Activated T-cell treated with anti-CD3 and anti-CD28 coated beads for 48 hours (primary cell): ENCODE data around the gene QKI.

Experiments used
- DNase-seq: peaks from one replicate; pipeline ENCODE4 v3.0.0-alpha.2; 2020; ENCODE audit warnings: low read depth

QKI gene

DNA sequence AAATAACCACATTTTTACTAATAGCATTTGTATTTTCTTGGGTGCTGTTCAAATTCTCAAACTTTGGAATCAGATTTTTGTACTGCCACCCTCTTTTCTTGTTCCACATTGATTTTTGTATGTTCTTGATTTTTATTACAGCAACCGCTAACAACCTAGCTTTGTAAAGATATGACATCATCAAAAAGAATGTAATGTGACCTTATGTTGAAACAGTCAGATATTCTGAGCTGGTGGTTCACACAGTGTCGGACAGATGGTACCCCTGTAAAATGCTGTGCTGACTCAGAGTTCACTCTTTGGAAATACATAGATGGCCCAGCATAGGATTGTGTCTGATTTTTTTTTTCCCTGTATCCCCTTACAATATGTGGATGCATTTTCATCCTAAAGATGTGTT, 118.9 kb downstream of the QKI start:
- DNase-seq = no peak

DNA sequence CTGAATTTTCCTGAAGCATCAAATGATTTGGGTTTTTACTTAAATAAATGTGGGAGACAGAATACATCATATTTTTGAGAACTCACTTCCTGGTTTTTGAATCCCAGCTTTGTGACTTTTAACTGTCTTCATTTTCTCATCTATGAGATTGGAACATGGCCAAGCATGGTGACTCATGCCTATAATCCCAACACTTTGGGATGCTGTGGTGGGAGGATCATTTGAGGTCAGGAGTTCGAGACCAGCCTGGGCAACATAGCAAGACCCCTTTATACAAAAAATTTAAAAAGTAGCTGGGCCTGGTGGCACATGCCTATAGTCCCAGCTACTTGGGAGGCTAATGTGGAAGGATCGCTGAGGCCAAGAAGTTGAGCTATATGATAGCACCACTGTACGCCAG, 122.3 kb downstream of the QKI start:
- DNase-seq = no peak

DNA sequence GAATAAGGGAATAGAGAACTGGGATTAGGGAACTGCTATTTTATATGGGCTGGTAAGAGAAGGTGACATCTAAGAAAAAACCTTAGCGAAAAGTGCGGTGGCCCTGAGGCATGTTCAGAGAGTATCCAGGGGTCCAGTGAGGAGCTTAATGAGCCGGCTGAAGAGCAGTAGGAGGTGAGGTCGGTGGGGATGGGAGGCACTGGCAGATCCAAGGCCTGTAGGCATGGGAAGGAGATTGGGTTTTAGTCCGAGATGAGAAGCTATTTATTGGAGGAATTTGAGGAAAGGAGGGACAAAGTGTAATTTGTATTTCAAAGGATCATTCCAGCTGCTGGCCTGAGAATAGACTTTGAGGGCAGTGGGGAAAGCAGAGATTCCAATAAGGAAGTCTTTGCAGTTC, 123.8 kb downstream of the QKI start:
- no peak for DNase-seq

DNA sequence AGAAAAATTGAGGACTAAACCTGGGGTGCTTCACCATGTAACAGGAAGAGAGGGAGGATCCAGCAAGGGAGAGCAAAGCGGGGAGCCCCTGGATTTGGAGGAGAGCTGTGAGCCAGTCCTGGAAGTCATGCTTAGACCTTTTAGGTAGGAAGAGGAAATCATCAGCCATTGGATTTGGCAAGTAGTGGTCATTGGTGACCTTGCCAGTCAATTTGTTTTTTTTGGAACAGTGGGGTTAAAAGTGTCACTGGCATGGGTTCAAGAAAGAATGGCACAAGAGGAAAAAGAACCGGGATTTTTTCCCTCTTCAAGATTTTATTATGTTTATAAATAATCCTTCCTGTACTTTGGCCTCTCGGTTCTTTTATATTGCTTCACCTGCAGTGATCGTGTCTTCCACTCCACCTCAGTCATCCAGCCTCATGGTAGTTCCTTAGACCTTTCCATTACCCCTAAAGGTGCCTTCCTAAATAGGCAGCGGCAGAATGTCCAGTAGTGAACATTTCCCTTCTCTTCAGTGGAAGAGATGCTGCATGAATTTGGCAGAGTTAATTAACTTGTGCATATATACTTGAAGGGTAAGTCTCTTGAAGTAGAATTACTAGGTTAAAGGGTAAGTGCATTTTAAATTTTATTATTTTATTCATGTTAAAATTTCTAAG, 124.7 kb downstream of the QKI start:
- no peak for DNase-seq

DNA sequence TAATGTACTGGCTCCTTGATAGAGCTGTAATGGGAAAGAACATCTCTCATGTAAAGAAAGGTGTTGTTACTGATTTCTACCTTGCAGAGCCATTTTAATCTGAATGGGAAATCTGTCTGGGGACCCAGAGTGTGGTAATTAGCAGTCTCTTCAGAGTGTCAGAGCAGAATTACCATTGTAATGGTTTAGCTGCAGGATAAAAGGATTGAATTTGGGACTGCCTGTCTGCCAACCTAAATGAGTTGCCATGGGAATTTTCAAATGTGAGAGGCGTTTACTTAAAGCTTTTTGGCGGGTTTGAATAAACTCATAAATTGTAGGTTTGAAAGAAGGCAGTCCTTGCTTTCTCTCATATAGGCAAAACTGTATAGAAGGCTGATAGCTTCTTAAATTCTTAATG, 128.8 kb downstream of the QKI start:
- DNase-seq = no peak

DNA sequence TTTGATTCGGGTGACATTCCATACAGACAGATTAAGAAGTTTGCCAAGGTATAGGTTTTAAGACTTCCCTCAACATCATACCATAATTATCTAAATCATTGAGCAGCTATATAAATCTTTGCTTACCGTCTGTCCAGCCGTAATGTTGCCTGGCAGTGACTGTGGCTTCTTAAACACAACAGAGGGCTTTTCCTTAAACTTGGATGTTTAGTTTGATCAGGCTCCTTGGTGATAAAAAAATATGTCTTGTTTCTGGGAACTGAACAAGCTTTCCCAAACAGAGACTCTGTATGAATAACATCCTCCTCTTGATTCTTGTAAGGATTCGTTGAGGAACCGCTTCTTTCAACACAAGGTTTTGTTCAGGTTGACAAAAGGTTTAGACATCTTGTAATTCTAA, 130.9 kb downstream of the QKI start:
- DNase-seq = no peak

DNA sequence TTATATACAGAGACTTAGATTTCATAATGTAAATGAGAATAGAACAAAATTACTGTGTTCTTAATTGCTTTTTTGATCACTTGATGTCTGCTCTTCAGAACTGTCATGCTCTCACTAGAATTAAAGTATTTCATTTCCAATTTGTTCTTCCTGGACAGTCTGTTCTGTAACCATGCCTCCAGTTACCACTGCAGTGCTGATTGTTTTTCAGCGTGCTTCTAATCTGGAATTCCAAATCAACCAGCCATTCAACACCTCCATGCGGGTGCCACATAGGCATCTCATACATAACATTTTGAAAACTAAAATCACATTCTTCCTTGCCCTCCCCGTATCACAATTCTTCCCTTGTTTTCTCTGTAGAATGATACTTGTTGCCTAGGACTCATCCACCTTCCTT, 132.8 kb downstream of the QKI start:
- DNase-seq = no peak

DNA sequence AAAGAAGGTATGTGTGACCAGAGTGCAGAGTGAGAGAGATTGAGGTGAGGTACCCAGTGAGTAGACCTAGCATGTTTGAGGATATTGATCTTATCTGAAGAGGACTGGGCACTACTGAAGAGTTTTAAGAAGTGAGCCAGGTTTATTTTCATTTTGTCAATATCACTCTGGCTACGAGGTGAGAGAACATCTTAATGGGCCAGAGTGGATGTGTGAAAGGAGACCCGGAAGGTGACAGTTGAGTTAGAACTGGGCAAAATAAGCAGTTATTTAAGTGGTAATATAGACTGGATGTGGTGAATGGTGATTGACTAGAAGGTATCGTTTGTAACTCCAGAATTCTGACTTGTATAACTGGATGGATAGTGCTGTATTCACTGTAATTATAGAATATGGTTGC, 134.1 kb downstream of the QKI start:
- no peak for DNase-seq

DNA sequence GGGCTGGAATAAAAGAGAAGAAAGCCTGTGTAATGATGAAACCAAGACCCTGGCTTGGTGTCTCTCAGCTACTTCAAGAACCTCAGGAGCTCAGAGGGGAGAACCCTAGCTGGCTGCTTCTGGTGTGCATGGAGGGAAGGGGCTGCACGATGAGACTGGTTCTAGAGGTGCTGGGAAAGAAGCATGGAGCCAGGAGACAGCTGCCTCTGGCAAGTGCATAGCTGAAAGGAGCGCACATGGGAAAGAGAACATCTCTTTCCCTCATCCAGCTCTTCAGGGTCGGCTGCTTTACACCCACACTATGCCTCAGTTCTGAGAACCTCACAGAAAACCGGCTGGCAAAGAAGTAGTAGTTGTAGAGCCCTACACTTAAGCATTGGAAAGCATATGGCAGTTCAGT, 139.5 kb downstream of the QKI start:
- no peak for DNase-seq

DNA sequence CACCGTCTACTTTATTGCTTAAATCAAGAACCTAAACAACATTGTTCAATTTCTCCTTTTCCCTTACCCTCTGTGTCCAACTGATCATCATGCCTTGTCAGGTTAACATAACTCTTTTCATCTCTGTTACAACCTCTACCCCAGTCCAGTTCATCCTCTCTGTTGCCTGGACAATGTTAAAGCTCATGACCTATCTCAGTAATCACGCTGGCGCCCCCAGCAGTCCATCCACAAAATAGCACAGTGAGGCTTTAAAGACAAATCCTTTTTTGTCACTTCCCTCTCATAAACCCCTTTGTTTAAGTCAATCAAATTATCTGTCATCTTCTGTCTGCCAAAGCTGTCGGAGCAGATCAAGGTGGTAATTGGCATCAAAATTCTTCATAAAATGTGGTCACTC, 140.1 kb downstream of the QKI start:
- peak; percentile 38 for DNase-seq

DNA sequence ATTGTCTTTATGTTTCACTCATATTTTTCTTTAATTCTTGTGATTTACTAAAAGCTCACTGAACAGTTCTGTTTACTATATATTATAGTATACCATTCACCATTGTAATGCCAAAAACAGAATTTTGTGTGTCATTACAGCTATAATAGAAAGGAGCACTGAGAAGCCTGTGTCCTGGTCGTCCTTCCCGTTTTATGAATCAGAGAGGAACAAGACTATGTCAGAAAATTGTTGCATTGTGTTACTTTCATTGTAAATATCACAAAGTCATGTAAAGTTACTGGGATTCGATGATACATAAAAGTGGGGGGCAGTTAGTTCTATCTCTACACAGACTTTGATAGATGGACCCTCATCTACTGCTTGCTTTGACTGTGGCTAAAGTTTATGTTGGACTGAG, 145.1 kb downstream of the QKI start:
- DNase-seq = no peak

DNA sequence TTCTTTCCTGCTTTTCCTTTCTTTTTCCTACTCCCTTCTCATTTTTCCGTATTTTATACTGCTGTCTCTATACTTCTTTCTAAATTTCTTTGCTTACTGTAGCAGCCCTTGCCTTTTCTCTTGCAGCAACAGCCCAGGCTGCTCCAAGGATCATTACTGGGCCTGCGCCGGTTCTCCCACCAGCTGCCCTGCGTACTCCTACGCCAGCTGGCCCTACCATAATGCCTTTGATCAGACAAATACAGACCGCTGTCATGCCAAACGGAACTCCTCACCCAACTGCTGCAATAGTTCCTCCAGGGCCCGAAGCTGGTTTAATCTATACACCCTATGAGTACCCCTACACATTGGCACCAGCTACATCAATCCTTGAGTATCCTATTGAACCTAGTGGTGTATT, 148.8 kb downstream of the QKI start:
- DNase-seq = no peak

DNA sequence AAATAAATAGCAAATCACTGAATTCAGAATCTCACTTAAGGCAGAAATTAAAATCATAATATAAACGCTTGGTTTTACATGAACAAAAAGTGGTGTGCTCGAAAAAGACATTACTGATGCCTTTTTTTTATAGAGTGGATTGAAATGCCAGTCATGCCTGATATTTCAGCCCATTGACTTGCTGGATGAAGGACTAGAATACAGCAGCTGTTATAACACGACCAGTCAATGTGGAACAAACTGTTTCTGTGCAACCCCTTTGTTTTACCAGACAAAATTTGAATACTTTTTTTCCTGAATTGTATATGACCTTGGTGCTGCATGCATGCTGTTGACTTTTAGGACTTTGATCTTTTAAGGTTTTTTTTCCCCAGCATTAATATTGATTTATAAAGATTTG, 150.0 kb downstream of the QKI start:
- no peak for DNase-seq

DNA sequence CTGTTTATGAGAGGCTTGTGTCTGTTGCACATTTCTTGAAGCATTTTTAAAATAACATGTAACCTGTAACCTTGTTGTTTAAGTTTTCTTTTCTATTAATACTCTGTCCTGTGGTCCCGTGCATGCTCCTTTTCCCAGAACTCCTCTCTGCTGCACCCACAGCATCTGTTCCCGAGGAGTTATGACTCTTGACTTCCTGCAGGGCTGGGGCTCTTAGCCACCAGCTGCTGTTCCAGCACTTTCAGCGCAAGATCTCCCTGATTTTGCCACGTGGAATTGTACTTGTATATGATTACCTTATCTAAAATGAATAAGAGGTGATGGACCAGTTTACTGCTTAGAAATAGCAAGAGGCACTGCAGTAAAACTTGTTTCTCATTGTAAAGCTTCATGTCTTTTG, 150.6 kb downstream of the QKI start:
- no peak for DNase-seq

DNA sequence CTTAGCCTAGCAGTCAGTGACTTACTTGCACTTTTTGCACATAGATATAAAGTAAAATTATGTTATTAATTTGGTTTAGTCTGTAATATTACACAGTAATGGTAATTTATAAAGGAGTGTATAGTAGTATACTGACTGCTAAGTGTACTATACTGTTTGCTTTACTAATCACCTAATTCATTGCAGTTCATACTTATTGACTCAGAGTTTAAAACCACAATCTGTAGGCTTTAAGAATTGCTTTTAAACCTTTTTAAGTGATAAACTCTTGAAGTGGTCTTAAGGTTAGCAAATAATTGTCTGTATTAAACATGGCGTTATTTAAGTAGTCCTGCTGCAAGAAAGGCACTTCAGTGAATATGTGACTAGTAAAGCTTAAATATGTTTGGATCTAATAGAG, 151.5 kb downstream of the QKI start:
- DNase-seq = no peak

DNA sequence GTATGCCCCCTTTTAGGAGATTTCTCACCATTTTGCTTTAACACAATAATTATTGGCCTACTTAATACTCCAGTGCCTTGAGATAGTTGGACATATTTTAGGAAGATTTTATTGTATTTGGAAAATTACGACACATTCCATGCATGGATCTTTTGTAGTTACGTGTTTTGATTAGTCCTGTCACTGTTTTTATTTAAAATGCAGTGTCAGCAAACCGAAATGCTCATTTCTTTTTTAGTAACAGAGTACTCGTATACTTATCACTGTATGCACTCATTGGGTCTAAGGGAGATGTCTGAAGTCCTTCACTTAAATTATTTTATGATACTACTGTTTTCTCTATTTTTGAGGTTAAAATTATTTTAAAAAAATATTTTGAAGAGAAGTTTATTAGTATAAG, 153.8 kb downstream of the QKI start:
- DNase-seq = no peak

DNA sequence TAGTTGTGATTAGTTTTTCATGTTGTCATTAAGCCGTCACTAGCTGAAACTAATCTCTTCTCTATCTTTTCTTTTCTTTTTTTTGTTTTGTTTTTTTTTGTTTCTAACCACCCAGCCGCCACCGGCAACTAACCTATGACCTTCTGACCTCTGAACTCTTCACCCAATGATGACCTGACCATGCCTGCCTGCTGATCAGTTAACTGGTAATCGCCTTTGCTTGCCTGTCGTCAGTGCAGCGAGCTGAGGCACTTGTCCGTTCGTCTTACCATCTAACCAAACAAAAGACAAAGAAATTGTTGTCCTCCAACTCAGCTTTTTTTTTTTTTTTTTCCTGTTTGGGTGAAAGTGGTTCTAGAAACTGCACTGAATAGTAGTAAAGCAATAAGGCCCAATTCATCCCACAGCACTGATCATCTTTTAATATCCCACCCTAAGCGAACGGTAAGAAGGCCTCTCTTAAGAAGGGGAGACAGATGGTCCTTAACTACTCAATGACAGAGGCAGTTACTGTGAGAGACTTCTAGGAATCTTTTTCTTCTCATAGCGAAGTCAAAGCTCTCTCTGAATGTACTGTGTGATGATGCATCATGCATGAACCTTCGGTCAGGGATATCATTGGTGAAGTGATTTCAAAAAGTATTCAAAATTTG, 156.2 kb downstream of the QKI start:
- DNase-seq = no peak

DNA sequence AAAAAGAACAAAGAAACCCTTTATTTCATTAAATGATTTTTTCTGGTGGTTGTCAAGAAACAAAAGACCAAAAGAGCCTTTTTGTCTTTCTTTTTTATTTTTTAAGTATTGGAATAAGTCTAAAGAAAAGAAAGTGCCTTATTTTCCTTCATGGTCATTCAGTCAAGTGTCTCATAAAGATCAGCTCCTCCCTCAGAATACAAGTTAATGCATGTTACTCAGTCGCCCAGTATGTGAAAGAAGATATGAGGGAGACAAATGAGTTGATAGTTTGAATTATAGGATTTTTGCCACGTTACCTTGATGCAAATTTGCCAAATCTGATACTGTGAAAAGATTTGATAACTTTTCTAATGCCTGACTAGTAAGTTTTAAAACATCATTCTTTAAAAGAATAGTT, 157.2 kb downstream of the QKI start:
- no peak for DNase-seq

DNA sequence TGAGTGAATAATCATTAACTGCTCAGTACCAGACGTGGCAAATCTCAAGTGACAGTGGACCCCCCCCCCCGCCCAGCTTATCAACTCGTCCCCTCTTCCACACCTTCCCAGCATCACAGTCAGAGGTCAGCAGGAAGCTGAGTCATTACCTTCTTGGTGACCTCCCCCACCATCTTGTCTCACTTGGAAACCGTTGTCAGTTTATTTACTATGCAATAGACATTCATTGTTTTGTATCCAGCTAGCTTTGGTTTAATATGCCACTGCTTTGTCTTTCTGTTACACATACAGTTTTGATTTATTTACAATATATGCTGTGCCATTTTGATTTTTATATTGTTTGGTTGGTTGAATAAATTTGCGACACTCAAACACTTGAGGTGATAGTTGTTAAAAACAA, 158.1 kb downstream of the QKI start:
- no peak for DNase-seq

DNA sequence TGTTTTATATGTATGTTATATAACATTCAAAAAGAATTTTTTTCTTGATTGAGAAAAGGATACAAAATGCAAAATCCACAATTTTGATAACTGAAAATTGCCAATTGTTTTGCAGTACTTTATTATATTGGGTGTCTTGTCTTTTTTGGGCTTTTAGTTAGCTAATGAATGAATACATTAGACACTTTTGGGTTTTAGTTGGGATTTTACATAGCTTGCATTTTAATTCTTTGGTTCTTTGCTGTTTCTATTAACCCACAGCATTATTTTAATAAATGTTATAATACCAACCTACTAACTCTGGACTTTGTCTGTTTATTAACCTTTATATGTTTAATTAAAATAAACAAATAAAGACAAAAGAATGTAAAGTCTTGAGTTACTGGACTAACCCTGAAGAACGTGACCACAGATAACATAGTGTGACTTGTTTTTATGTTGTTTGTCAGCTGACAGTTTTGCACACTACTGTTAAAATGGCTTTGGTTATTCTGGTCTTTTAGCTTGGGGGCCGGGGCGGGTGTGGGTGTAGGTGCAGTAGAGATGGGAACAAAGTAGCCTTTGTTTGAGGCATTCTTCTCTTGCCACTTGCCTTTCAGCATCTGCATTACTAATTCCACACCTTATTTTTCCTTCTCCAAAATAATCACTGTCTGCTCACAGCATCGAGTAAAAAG, 159.1 kb downstream of the QKI start:
- no peak for DNase-seq

DNA sequence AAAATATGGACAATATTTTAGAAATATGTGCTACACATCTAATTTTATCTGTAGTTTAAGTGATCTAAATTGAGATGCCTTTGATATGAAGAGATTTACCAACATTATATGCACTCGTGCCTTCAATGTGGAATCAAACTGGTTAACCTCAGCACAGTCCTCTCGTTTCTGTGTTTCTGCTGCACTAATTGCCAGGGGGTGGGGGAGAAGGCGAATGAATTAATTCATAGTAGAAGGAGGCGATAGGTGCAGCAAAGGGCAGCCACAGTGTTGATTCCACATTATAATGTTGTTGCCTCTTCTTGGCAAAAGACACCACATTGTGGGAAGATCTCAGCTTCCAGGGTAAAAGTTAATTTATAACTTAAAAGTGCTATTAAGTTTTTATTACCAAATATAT, 161.6 kb downstream of the QKI start:
- no peak for DNase-seq

DNA sequence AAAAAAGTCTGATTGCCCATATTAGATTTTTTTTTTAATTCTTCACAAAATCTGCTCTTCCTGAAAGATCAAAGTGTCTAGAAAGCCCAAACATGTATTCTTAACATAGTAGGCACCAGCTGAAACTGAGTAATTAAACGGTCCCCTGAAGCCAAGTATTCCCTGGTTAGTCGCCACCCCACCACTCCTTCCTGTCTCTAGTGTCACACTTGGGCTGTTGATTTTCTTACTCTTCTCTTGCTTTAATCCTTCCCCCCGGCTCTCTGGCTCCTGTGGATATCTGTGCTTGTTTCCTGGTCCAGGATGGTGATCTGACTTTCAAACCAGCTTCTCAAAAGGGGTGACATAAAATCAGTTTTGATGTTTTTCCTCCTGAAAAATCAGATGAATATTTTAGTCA, 162.9 kb downstream of the QKI start:
- no peak for DNase-seq

DNA sequence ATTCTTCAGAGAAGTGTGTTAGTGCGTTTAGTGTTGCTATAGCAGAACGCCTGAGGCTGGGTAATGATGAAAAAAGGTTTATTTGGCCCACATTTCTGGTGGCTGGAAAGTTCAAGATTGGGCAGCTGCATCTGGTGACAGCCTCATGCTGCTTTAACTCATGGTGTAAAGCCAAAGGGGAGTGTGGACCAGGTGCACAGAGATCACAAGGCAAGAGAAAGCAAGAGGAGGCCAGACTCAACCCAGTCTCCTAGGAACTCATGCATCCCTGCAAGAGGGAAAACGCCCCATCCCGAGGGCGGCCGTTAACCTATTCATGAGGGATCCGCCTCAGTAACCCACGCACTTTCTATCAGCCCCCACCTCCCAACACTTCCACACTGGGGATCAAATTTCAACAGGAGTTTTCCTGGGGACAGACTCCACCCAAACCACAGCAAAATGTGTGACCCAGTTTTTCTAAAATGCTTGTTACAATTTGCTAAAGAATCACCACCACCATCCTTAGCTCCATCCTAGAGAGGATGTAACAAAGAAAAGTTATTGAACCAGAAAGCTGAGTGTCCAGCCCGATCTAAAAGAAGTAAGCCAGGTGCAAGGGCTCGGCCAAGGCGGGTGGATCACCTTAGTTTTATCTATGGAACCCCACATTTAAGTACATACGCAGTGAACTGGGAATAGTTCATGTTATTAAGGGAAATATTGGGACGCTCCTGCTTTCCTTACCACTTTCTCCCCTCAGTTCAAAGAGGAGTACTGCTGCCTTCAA, 164.8 kb downstream of the QKI start:
- DNase-seq = no peak
